GM18861 (cell line): ENCODE results near the gene PACRG.

Experiments
- ATAC-seq: cut with Tn5 transposase; IDR thresholded peaks from one replicate; pipeline ENCODE4 v1.9.1; 2021; ENCODE audit not compliant: unreplicated experiment

Gene PACRG

GRCh38 chr6:163323705-163324104, 595.9 kb downstream of the PACRG start:
- ATAC-seq: no peak

- ATAC-seq: no peak
Measured at GRCh38 chr6:163324326-163324687, 596.5 kb downstream of the PACRG start.

GRCh38 chr6:163324688-163325389, 597.1 kb downstream of the PACRG start:
- ATAC-seq: no peak

- no peak for ATAC-seq
Measured at GRCh38 chr6:163325390-163325784, 597.6 kb downstream of the PACRG start.

GRCh38 chr6:163327165-163327880, 599.5 kb downstream of the PACRG start:
- no peak for ATAC-seq

GRCh38 chr6:163327921-163328320, 600.1 kb downstream of the PACRG start:
- ATAC-seq: no peak

GRCh38 chr6:163328411-163328810, 600.6 kb downstream of the PACRG start:
- ATAC-seq: no peak

- ATAC-seq: no peak
Measured at GRCh38 chr6:163329991-163330390, 602.2 kb downstream of the PACRG start.

GRCh38 chr6:163331245-163331644, 603.5 kb downstream of the PACRG start:
- ATAC-seq: no peak

GRCh38 chr6:163332575-163332974, 604.8 kb downstream of the PACRG start:
- ATAC-seq: no peak

- ATAC-seq: no peak
Measured at GRCh38 chr6:163333038-163333437, 605.3 kb downstream of the PACRG start.

- ATAC-seq: no peak
Measured at GRCh38 chr6:163333701-163334663, 606.2 kb downstream of the PACRG start.

- no peak for ATAC-seq
Measured at GRCh38 chr6:163335056-163335455, 607.3 kb downstream of the PACRG start.

- ATAC-seq: no peak
Measured at GRCh38 chr6:163335671-163336545, 608.1 kb downstream of the PACRG start.

GRCh38 chr6:163336961-163337360, 609.2 kb downstream of the PACRG start:
- no peak for ATAC-seq

GRCh38 chr6:163337958-163338357, 610.2 kb downstream of the PACRG start:
- ATAC-seq: no peak

- ATAC-seq: no peak
Measured at GRCh38 chr6:163338671-163339405, 611.1 kb downstream of the PACRG start.

- no peak for ATAC-seq
Measured at GRCh38 chr6:163339466-163339865, 611.7 kb downstream of the PACRG start.

GRCh38 chr6:163340201-163340887, 612.6 kb downstream of the PACRG start:
- ATAC-seq: no peak
